ENCODE data around the gene TNPO1.

GRCh38 chr5:72951671-72952468 is 135.4 kb downstream of the TNPO1 start:
- TF ChIP-seq CTCF (IDR thresholded peaks at IDR 0.05 in 4 of 5, conservative IDR thresholded peaks at IDR 0.05 in 1 of 5): no peak
- TF ChIP-seq POLR2A (IDR thresholded peaks at IDR 0.05): no peak
